Esophagus squamous epithelium (tissue), 4 donors: Measurements from ENCODE around the gene SLC6A17.

Experiments
- POLR2A ChIP-seq, 4 donors: fragments of 450-650 bp; IDR thresholded peaks; one replicate each; pipeline ENCODE4 v1.6.1; 2017; ENCODE audit warnings: antibody characterized with exemption in 4 of 4, mild to moderate bottlenecking in 4 of 4, moderate library complexity in 3 of 4
- TF ChIP-seq, protein P1 (sequence below), 6 experiments: fragments of 450-650 bp in 4 of 6; fragments of 200-600 bp in 2 of 6; sonication (generic) in 2 of 6; IDR thresholded peaks; one replicate each; pipeline ENCODE4 v1.5.1; 2016 to 2019; ENCODE audit warnings: antibody characterized with exemption in 6 of 6, mild to moderate bottlenecking in 4 of 6, moderate library complexity in 4 of 6

DNA sequence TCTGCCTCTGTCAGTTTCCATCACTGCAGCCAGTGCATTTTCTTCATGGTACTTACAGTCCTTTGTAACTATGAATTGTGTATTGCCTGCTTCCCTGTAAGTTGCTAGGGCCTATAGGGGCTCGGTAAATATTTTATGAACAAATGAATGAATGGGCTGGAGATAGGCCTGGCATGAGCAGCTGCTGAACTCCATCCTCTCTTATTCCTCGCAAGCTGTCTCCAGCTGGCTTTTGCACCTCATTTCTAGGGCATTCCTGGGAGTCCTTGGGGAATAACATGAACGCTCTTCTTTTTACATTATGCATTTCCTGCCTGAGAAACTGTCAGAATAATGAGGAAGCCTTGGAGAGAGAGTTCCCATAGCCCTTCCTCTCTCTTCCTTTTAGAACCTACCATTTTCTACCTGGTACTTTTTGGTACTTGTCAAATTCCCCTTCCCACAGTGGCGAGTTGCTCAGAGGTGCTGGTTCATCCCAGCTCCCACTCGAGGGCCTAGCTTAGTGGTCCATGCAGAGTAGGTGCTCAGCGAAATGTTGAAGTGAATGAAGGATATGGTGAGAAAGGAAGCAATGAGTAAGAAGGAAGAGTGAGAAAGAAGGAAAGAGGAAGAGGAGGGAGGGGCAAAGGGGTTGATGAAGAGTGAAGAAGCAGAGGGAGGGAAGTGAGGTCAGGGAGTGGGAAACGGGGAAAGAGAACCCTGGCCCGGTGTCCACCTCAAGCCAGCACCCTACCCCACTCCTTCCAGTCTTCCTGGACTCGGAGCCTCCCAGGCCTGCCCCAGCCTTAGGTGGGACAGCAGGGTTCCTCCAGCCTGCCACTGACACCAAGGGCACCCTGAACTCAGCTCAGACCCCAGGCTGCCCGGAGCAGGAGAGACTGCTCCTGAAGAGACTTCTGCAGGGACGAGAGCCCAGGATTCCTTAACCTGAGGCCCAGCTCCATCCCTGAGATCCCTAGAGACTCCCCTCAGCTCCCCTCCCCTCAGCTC is 89.4 kb downstream of the SLC6A17 start:
- TF ChIP-seq, protein P1, sequence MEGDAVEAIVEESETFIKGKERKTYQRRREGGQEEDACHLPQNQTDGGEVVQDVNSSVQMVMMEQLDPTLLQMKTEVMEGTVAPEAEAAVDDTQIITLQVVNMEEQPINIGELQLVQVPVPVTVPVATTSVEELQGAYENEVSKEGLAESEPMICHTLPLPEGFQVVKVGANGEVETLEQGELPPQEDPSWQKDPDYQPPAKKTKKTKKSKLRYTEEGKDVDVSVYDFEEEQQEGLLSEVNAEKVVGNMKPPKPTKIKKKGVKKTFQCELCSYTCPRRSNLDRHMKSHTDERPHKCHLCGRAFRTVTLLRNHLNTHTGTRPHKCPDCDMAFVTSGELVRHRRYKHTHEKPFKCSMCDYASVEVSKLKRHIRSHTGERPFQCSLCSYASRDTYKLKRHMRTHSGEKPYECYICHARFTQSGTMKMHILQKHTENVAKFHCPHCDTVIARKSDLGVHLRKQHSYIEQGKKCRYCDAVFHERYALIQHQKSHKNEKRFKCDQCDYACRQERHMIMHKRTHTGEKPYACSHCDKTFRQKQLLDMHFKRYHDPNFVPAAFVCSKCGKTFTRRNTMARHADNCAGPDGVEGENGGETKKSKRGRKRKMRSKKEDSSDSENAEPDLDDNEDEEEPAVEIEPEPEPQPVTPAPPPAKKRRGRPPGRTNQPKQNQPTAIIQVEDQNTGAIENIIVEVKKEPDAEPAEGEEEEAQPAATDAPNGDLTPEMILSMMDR (IDR thresholded peaks at IDR 0.05), result no peak
- TF ChIP-seq POLR2A (IDR thresholded peaks at IDR 0.05), result no peak
